Trophoblast cell (in vitro differentiated cells and primary cell): ENCODE data around the gene PPIP5K2.

Experiments used
- DNase-seq, 2 donors: peaks; one replicate each; pipeline ENCODE4 v3.0.0-alpha.2; 2016
- H2AFZ ChIP-seq: 2 replicates; pipeline ENCODE4 v1.6.1; 2013; ENCODE audit warnings: low read length, moderate library complexity, mild to moderate bottlenecking; ENCODE audit not compliant: insufficient read depth, poor library complexity
- H2AK5ac ChIP-seq: 2 replicates; pipeline ENCODE4 v1.6.1; 2013; ENCODE audit warnings: mild to moderate bottlenecking, low read length
- H2BK120ac ChIP-seq: 2 replicates; pipeline ENCODE4 v1.6.1; 2013; ENCODE audit warnings: low read length, mild to moderate bottlenecking, moderate library complexity; ENCODE audit not compliant: insufficient read depth, poor library complexity
- H2BK12ac ChIP-seq: 2 replicates; pipeline ENCODE4 v1.6.1; 2013; ENCODE audit warnings: mild to moderate bottlenecking, low read length, moderate library complexity
- H2BK5ac ChIP-seq: 2 replicates; pipeline ENCODE4 v1.6.1; 2013; ENCODE audit warnings: low read length, low read depth, moderate library complexity, mild to moderate bottlenecking; ENCODE audit not compliant: poor library complexity
- H3K14ac ChIP-seq: 2 replicates; pipeline ENCODE4 v1.6.1; 2013; ENCODE audit warnings: mild to moderate bottlenecking, low read length
- H3K18ac ChIP-seq: 2 replicates; pipeline ENCODE4 v1.6.1; 2013; ENCODE audit warnings: mild to moderate bottlenecking, low read length
- H3K23ac ChIP-seq: 2 replicates; pipeline ENCODE4 v1.6.1; 2013; ENCODE audit warnings: low read length
- H3K27ac ChIP-seq: 2 replicates; pipeline ENCODE4 v1.5.1; 2013; ENCODE audit warnings: low read depth, mild to moderate bottlenecking, inconsistent platforms, low read length, moderate library complexity
- H3K27me3 ChIP-seq: 2 replicates; pipeline ENCODE4 v1.6.1; 2013; ENCODE audit warnings: inconsistent platforms, mild to moderate bottlenecking, low read length, moderate library complexity; ENCODE audit not compliant: insufficient read depth
- H3K36me3 ChIP-seq, 2 experiments: 1 replicate in 1 of 2; 2 replicates in 1 of 2; pipeline ENCODE4 v1.6.1; 2013; ENCODE audit warnings: low read length in 2 of 2, mild to moderate bottlenecking in 2 of 2, moderate library complexity in 1 of 2; ENCODE audit not compliant: insufficient read depth in 2 of 2, control insufficient read depth in 1 of 2
- H3K4ac ChIP-seq: 2 replicates; pipeline ENCODE4 v1.6.1; 2013; ENCODE audit warnings: low read depth, mild to moderate bottlenecking, low read length, moderate library complexity
- H3K4me1 ChIP-seq, 2 experiments: 1 replicate in 1 of 2; 2 replicates in 1 of 2; pipeline ENCODE4 v1.6.1; 2013; ENCODE audit warnings: low read length in 2 of 2, mild to moderate bottlenecking in 2 of 2, moderate library complexity in 1 of 2; ENCODE audit not compliant: insufficient read depth in 2 of 2, control insufficient read depth in 1 of 2
- H3K4me2 ChIP-seq: 2 replicates; pipeline ENCODE4 v1.6.1; 2013; ENCODE audit warnings: inconsistent platforms, mild to moderate bottlenecking, low read length, moderate library complexity
- H3K4me3 ChIP-seq: 2 replicates; pipeline ENCODE4 v1.5.1; 2013; ENCODE audit warnings: mild to moderate bottlenecking, low read depth, low read length, inconsistent platforms
- H3K79me1 ChIP-seq: one replicate; pipeline ENCODE4 v1.6.1; 2013; ENCODE audit warnings: low read length
- H3K79me2 ChIP-seq: 2 replicates; pipeline ENCODE4 v1.6.1; 2013; ENCODE audit warnings: low read length, mild to moderate bottlenecking; ENCODE audit not compliant: control insufficient read depth, insufficient read depth, poor library complexity
- H3K9ac ChIP-seq: 2 replicates; pipeline ENCODE4 v1.6.1; 2013; ENCODE audit warnings: mild to moderate bottlenecking, low read length
- H3K9me3 ChIP-seq: 2 replicates; pipeline ENCODE4 v1.6.1; 2013; ENCODE audit warnings: low read depth, mild to moderate bottlenecking, control low read depth, inconsistent platforms, low read length; ENCODE audit not compliant: insufficient read depth
- H4K12ac ChIP-seq: 2 replicates; pipeline ENCODE4 v1.6.1; 2013; ENCODE audit warnings: low read depth, mild to moderate bottlenecking, low read length, moderate library complexity
- H4K8ac ChIP-seq: 2 replicates; pipeline ENCODE4 v1.6.1; 2013; ENCODE audit warnings: low read depth, mild to moderate bottlenecking, low read length, moderate library complexity
- H4K91ac ChIP-seq: one replicate; pipeline ENCODE4 v1.6.1; 2013; ENCODE audit warnings: low read depth, mild to moderate bottlenecking, low read length, moderate library complexity
- WGBS: extraction: QIAGEN DNeasy Blood & Tissue Kit; methylation state at CpG from one replicate; pipeline ENCODE4 v1.1.7; 2013; ENCODE audit warnings: missing lambda C conversion rate; ENCODE audit not compliant: insufficient read length, insufficient coverage; ENCODE audit errors: extremely low coverage; 5-methylcytosine and 5-hydroxymethylcytosine counted together

PPIP5K2 gene

GRCh38 chr5:103086547-103086946 lies 33.6 kb upstream of the PPIP5K2 start:
- no peak overlapping the region for H3K14ac ChIP-seq
- no peak overlapping the region for H3K4ac ChIP-seq
- H2AK5ac ChIP-seq, result no peak overlapping the region
- no peaks in the 10 kb centered on the region for H3K79me1 ChIP-seq
- no peak overlapping the region for H4K12ac ChIP-seq
- no CpG with 5 or more reads among the region's 1 CpG for WGBS
- no peak overlapping the region for H3K18ac ChIP-seq
- no peak overlapping the region for H4K91ac ChIP-seq
- H4K8ac ChIP-seq, result no peak overlapping the region
- no peak overlapping the region for H3K23ac ChIP-seq
- H3K4me1 ChIP-seq, result no peaks in the 10 kb centered on the region
- no peak overlapping the region for H3K9ac ChIP-seq
- DNase-seq, result no peak
- no peak overlapping the region for H3K4me3 ChIP-seq
- no peak overlapping the region for H2BK120ac ChIP-seq
- no peaks in the 10 kb centered on the region for H3K79me2 ChIP-seq
- peaks cover 5 to 6% of the 10 kb centered on the region in 2 experiments for H3K36me3 ChIP-seq
- H3K4me2 ChIP-seq, result no peak overlapping the region
- H2BK12ac ChIP-seq, result no peak overlapping the region
- no peak overlapping the region for H2BK5ac ChIP-seq
- H2AFZ ChIP-seq, result no peak overlapping the region
- H3K27me3 ChIP-seq, result no peaks in the 10 kb centered on the region
- H3K27ac ChIP-seq, result no peak overlapping the region
- no peaks in the 10 kb centered on the region for H3K9me3 ChIP-seq

DNA sequence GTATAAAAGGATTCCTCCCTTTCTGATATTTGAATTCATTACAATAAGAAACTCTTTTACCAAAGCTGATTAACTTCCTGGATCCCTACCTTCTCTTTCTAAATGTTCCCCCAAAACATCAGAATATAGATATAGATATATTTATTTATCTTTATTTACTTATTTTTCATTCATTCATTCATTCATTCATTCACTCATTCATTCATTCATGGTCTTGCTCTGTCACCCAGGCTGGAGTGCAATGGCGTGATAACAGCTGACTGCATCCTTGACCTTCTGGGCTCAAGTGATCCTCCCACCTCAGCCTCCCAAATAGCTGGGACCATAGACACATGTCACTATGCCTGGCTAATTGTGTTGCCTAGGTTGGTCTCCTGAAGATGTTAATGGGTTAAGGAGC lies 30.8 kb upstream of the PPIP5K2 start:
- no peak overlapping the region for H4K91ac ChIP-seq
- no peak overlapping the region for H3K23ac ChIP-seq
- H3K4me1 ChIP-seq, result no peaks in the 10 kb centered on the region
- H4K12ac ChIP-seq, result no peak overlapping the region
- no peak overlapping the region for H2BK5ac ChIP-seq
- H4K8ac ChIP-seq, result no peak overlapping the region
- H3K4me2 ChIP-seq, result no peak overlapping the region
- no peak overlapping the region for H3K18ac ChIP-seq
- no peaks in the 10 kb centered on the region for H3K79me2 ChIP-seq
- no peak overlapping the region for H3K14ac ChIP-seq
- no peak overlapping the region for H3K9ac ChIP-seq
- no peaks in the 10 kb centered on the region for H3K9me3 ChIP-seq
- H2AK5ac ChIP-seq, result no peak overlapping the region
- no peak overlapping the region for H2AFZ ChIP-seq
- no peak for DNase-seq
- H3K27me3 ChIP-seq, result no peaks in the 10 kb centered on the region
- H3K27ac ChIP-seq, result no peak overlapping the region
- peaks cover 5 to 6% of the 10 kb centered on the region in 2 experiments for H3K36me3 ChIP-seq
- H3K4ac ChIP-seq, result no peak overlapping the region
- H2BK12ac ChIP-seq, result no peak overlapping the region
- no peaks in the 10 kb centered on the region for H3K79me1 ChIP-seq
- H2BK120ac ChIP-seq, result no peak overlapping the region
- WGBS, result no CpG with 5 or more reads among the region's 1 CpG
- no peak overlapping the region for H3K4me3 ChIP-seq

GRCh38 chr5:103090791-103091190 lies 29.3 kb upstream of the PPIP5K2 start:
- Histone ChIP-seq H3K23ac (no peak overlapping the region), H3K79me1 (peaks cover 2% of the 10 kb centered on the region), H2BK12ac (no peak overlapping the region), H3K9me3 (no peaks in the 10 kb centered on the region), H4K8ac (no peak overlapping the region), H2AK5ac (no peak overlapping the region), H3K14ac (no peak overlapping the region), H3K79me2 (no peaks in the 10 kb centered on the region), H3K36me3 (peaks cover 3 to 5% of the 10 kb centered on the region in 2 experiments), H3K9ac (no peak overlapping the region), H4K12ac (no peak overlapping the region), H3K4me2 (no peak overlapping the region), H4K91ac (no peak overlapping the region), H2BK120ac (no peak overlapping the region), H3K18ac (no peak overlapping the region), H3K4me3 (no peak overlapping the region), H3K4me1 (peaks cover 0 to 1% of the 10 kb centered on the region in 2 experiments), H3K4ac (no peak overlapping the region), H2AFZ (no peak overlapping the region), H3K27ac (no peak overlapping the region), H2BK5ac (no peak overlapping the region), H3K27me3 (no peaks in the 10 kb centered on the region)
- WGBS, result no CpG with 5 or more reads among the region's 1 CpG
- no peak for DNase-seq

- H4K12ac ChIP-seq, result no peak overlapping the region
- no peaks in the 10 kb centered on the region for H3K79me2 ChIP-seq
- H3K4ac ChIP-seq, result no peak overlapping the region
- H2BK5ac ChIP-seq, result no peak overlapping the region
- no peaks in the 10 kb centered on the region for H3K9me3 ChIP-seq
- H2AK5ac ChIP-seq, result no peak overlapping the region
- peaks cover 0 to 1% of the 10 kb centered on the region in 2 experiments for H3K4me1 ChIP-seq
- no peak overlapping the region for H3K18ac ChIP-seq
- H3K23ac ChIP-seq, result no peak overlapping the region
- no peak overlapping the region for H2BK120ac ChIP-seq
- H2BK12ac ChIP-seq, result no peak overlapping the region
- no peak overlapping the region for H4K91ac ChIP-seq
- H4K8ac ChIP-seq, result no peak overlapping the region
- peaks cover 0 to 2% of the 10 kb centered on the region in 2 experiments for H3K36me3 ChIP-seq
- H3K27ac ChIP-seq, result no peak overlapping the region
- H3K9ac ChIP-seq, result no peak overlapping the region
- no peak overlapping the region for H3K4me3 ChIP-seq
- H3K14ac ChIP-seq, result no peak overlapping the region
- H3K27me3 ChIP-seq, result no peaks in the 10 kb centered on the region
- WGBS, result no CpG with 5 or more reads among the region's 3 CpGs
- H2AFZ ChIP-seq, result no peak overlapping the region
- DNase-seq, result peak; percentile 30 to 57
- no peak overlapping the region for H3K4me2 ChIP-seq
- peaks cover 2% of the 10 kb centered on the region for H3K79me1 ChIP-seq
These were observed 27.4 kb upstream of the PPIP5K2 start for GRCh38 chr5:103092676-103093075.
